Cardiac fibroblast (primary cell): Measurements from ENCODE around the gene COL5A1.

Experiments used
- DNase-seq, 2 donors: peaks; one replicate each; pipeline versions ENCODE4 v3.0.0 to v3.0.0-alpha.2; 2010; ENCODE audit warnings: low read depth in 2 of 2
- H3K4me3 ChIP-seq, 2 donors: replicated peaks in 1 of 2; 1 replicate in 1 of 2; 2 replicates in 1 of 2; pipeline ENCODE4 v1.5.1; 2011; ENCODE audit warnings: low read depth in 2 of 2, low read length in 2 of 2, mild to moderate bottlenecking in 2 of 2, moderate library complexity in 1 of 2
- CTCF ChIP-seq: IDR thresholded peaks from one replicate; pipeline ENCODE4 v1.5.1; 2011; ENCODE audit warnings: low read depth, mild to moderate bottlenecking, low read length, inconsistent platforms

COL5A1 gene

GRCh38 chr9:134843740-134844139, 202.1 kb downstream of the COL5A1 start:
- no peak for DNase-seq
- TF ChIP-seq CTCF: no peak
- H3K4me3 ChIP-seq: no peak overlapping the region

- DNase-seq: no peak
- no peak overlapping the region for H3K4me3 ChIP-seq
- TF ChIP-seq CTCF: no peak
Observed at GRCh38 chr9:134844821-134845220, 203.2 kb downstream of the COL5A1 start.

DNA sequence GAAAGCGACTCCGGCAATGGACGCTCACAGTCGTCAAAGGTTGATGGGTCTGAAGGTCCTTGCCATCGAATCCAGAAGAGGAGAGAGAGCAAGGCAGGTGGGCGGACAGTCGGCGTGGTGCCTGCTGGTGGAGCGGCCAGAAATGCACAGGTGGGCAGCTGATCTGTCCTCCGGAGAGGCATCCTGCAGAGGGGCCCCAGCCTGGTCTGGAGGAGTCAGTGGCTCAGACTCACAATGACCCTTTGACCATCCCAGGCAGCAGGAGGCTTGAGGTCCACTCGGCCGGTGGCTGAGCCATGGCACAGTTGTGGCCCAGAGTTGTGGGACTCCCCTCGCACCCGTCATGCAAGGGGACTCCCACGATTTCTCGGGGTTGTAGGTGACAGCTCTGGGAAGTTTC, 204.6 kb downstream of the COL5A1 start:
- no peak for TF ChIP-seq CTCF
- no peak overlapping the region for H3K4me3 ChIP-seq
- DNase-seq: no peak

GRCh38 chr9:134846699-134847098, 205.1 kb downstream of the COL5A1 start:
- no peak for DNase-seq
- H3K4me3 ChIP-seq: no peak overlapping the region
- TF ChIP-seq CTCF: no peak

DNA sequence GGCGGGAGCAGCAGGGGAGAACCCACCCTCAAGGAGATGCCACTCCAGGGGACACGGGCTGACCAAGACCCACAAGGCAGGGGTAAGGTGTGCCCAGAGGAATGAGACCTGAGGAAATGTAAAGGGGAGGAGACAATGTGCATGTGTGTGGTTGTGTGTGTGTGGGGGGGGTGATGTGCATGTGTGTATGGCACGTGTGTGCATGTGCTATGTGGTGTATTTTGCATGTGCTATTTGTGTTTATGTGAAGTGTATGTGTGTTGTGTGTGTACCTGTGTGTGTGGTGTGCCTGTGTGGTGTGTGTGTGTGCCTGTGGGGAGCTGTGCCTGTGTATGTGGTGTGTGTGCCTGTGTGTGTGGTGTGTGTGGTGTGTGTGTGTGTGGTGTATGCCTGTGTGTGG, 205.5 kb downstream of the COL5A1 start:
- no peak for DNase-seq
- no peak for TF ChIP-seq CTCF
- no peak overlapping the region for H3K4me3 ChIP-seq

DNA sequence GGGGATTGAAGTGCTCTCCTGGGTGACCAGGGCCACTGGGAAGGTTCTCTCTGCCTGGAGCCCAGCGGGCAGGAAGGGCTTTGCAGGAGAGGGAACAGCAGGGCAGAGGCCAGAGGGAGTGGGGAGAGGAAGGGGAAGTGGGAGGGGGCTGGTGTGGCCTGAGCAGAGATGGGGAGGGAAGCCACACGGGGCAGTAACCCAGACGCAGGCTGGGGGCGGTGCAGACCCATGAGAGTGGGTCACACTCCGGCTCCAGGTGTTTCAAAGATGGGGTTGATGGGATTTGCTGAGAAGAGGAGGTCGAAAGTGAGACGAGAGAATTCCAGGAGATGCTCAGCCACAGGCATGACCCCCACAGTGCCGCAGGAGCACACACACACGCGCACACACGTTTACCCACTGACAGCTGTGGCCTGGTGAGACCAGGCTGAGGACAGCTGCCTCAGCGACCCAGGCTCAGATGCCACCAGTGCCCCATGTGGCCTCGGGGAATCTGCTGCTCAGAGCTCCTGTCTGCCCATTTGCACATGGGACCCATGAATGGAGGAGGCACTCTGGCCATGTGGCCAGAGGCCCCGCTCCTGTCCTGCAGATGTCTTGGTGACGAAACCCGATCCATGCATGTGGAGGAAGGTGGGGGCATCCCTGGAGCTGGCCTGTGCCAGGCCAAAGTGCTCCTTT, 206.3 kb downstream of the COL5A1 start:
- no peak for DNase-seq
- no peak for TF ChIP-seq CTCF
- H3K4me3 ChIP-seq: no peak overlapping the region

GRCh38 chr9:134848504-134848903, 206.9 kb downstream of the COL5A1 start:
- DNase-seq: no peak
- no peak for TF ChIP-seq CTCF
- H3K4me3 ChIP-seq: no peak overlapping the region
